K562 (cell line): Measurements from ENCODE around the gene LAT. TPM values are rescaled to one million over a fixed set of nuclear protein-coding genes. Genes with fewer than 3 reads are reported as not detected.
A peak's percentile ranks its signal among the peaks of the same experiment; 100 is the strongest.

Experiments
- ASH1L ChIP-seq: fragments of 450-650 bp; IDR thresholded peaks from 2 replicates; pipeline ENCODE4 v1.6.1; 2018; ENCODE audit warnings: borderline replicate concordance, mild to moderate bottlenecking, low read depth; ENCODE audit not compliant: partially characterized antibody
- BMI1 ChIP-seq: fragments of 150-350 bp; IDR thresholded peaks from 2 replicates; pipeline ENCODE4 v1.6.1; 2014; ENCODE audit warnings: low read length
- CBFA2T2 ChIP-seq: fragments of 450-650 bp; conservative IDR thresholded peaks from 2 replicates; pipeline ENCODE4 v1.6.1; 2017; ENCODE audit warnings: mild to moderate bottlenecking
- CBFA2T3 ChIP-seq: fragments of 450-650 bp; IDR thresholded peaks from 2 replicates; pipeline ENCODE4 v1.6.1; 2017
- HDAC2 ChIP-seq: fragments of 450-650 bp; IDR thresholded peaks from 2 replicates; pipeline ENCODE4 v1.6.1; 2016; ENCODE audit warnings: mild to moderate bottlenecking
- MYNN ChIP-seq, 2 experiments: sonication (generic); formaldehyde crosslinking in 1 of 2; IDR thresholded peaks; 2 replicates each; pipeline versions ENCODE4 v1.5.0 to v1.6.1; 2016 to 2020; ENCODE audit warnings: antibody characterized with exemption in 1 of 2, missing genetic modification reagents in 1 of 2
- POU5F1 ChIP-seq: fragments of 150-350 bp; IDR thresholded peaks from 2 replicates; pipeline ENCODE4 v1.6.1; 2014; ENCODE audit warnings: borderline replicate concordance, low read length, low read depth, mild to moderate bottlenecking; ENCODE audit not compliant: partially characterized antibody
- RBFOX2 ChIP-seq: fragments of 200-400 bp; formaldehyde crosslinking; IDR thresholded peaks from 2 replicates; pipeline ENCODE4 v1.6.1; 2017; ENCODE audit warnings: low read depth, mild to moderate bottlenecking, low read length, moderate library complexity
- SMAD4 ChIP-seq: fragments of 250-450 bp; sonication (Bioruptor Pico); conservative IDR thresholded peaks from 2 replicates; pipeline ENCODE4 v1.8.0; 2021; ENCODE audit warnings: inconsistent platforms, mild to moderate bottlenecking, moderate library complexity
- ZBTB7A ChIP-seq: IDR thresholded peaks from 2 replicates; pipeline ENCODE4 v1.6.1; 2011; ENCODE audit warnings: low read depth, mild to moderate bottlenecking, low read length, moderate library complexity, borderline replicate concordance; ENCODE audit not compliant: control insufficient read depth
- ZC3H4 ChIP-seq: sonication (generic); formaldehyde crosslinking; IDR thresholded peaks from 2 replicates; pipeline ENCODE4 v1.9.0; 2021; ENCODE audit warnings: missing genetic modification reagents, borderline replicate concordance
- ZNF431 ChIP-seq: sonication (generic); formaldehyde crosslinking; IDR thresholded peaks from 2 replicates; pipeline ENCODE4 v1.8.0; 2022; ENCODE audit warnings: mild to moderate bottlenecking, missing genetic modification reagents
- ZNF584 ChIP-seq: fragments of 200-800 bp; sonication (Bioruptor generic); IDR thresholded peaks from 2 replicates; pipeline ENCODE4 v1.6.1; 2016; ENCODE audit warnings: low read depth, mild to moderate bottlenecking, missing genetic modification characterization, missing compliant biosample characterization
- ZNF766 ChIP-seq: fragments of 200-800 bp; sonication (Bioruptor generic); conservative IDR thresholded peaks from 2 replicates; pipeline ENCODE4 v1.6.1; 2016; ENCODE audit warnings: missing genetic modification characterization, missing compliant biosample characterization
- polyA plus RNA-seq, 8 experiments: library from polyadenylated mRNA; depleted of rRNA in 4 of 8; stranded (reverse) in 5 of 8; unstranded in 3 of 8; fragments of >200 nt; fragmentation: Nextera tagmentation in 2 of 8; fragmentation: Illumina TruSeq in 1 of 8; extraction: Ambion mirVana in 2 of 8; extraction: Trizol in 1 of 8; gene quantifications; 2 replicates each; pipeline versions ENCODE4 v1.2.1 to v1.2.3, GENCODE V29; 2011 to 2014; ENCODE audit warnings: inconsistent platforms in 1 of 8, missing spikeins in 1 of 8
- total RNA-seq, 7 experiments: library from RNA; depleted of rRNA in 6 of 7; stranded (reverse); fragments of >200 nt in 6 of 7; fragmentation: Illumina TruSeq in 2 of 7; extraction: Trizol in 2 of 7; gene quantifications; 2 replicates each; pipeline versions ENCODE4 v1.2.1 to v1.2.3, GENCODE V29; 2011 to 2021; ENCODE audit warnings: low replicate concordance in 1 of 7
- TF ChIP-seq, protein P1 (sequence below): fragments of 250-450 bp; sonication (Bioruptor Pico); IDR thresholded peaks from 2 replicates; pipeline ENCODE4 v1.8.0; 2021; ENCODE audit warnings: moderate library complexity, mild to moderate bottlenecking, inconsistent platforms
- TF ChIP-seq, protein P2 (sequence below): fragments of 250-450 bp; sonication (Bioruptor Pico); IDR thresholded peaks from 2 replicates; pipeline ENCODE4 v1.8.0; 2021; ENCODE audit warnings: borderline replicate concordance, mild to moderate bottlenecking, moderate library complexity; ENCODE audit not compliant: poor library complexity, severe bottlenecking
- TF ChIP-seq, protein P3 (sequence below): fragments of 450-650 bp; formaldehyde crosslinking; IDR thresholded peaks from 2 replicates; pipeline ENCODE4 v1.4.0; 2020; ENCODE audit warnings: mild to moderate bottlenecking, moderate library complexity
- TF ChIP-seq, protein P4 (sequence below), 2 experiments: IDR thresholded peaks; 2 replicates each; pipeline ENCODE4 v1.6.1; 2011; ENCODE audit warnings: borderline replicate concordance in 1 of 2, control low read depth in 1 of 2, low read depth in 1 of 2, low read length in 1 of 2, mild to moderate bottlenecking in 1 of 2, mixed read lengths in 1 of 2, moderate library complexity in 1 of 2; ENCODE audit not compliant: insufficient read depth in 1 of 2, insufficient read length in 1 of 2, poor library complexity in 1 of 2, severe bottlenecking in 1 of 2; ENCODE audit errors: extremely low read depth in 1 of 2
- TF ChIP-seq, protein P5 (sequence below), 2 experiments: fragments of 450-650 bp; IDR thresholded peaks; 2 replicates each; pipeline ENCODE4 v1.6.1; 2018; ENCODE audit warnings: mild to moderate bottlenecking in 2 of 2, low read depth in 1 of 2; ENCODE audit not compliant: partially characterized antibody in 2 of 2

Gene LAT
- total and polyA plus RNA-seq, 9 of the 15 experiments (the other 6 are each of a cell fraction or from before 2014, with no cell fraction given): 0.40 to 4.2 (median 1.3) TPM

DNA sequence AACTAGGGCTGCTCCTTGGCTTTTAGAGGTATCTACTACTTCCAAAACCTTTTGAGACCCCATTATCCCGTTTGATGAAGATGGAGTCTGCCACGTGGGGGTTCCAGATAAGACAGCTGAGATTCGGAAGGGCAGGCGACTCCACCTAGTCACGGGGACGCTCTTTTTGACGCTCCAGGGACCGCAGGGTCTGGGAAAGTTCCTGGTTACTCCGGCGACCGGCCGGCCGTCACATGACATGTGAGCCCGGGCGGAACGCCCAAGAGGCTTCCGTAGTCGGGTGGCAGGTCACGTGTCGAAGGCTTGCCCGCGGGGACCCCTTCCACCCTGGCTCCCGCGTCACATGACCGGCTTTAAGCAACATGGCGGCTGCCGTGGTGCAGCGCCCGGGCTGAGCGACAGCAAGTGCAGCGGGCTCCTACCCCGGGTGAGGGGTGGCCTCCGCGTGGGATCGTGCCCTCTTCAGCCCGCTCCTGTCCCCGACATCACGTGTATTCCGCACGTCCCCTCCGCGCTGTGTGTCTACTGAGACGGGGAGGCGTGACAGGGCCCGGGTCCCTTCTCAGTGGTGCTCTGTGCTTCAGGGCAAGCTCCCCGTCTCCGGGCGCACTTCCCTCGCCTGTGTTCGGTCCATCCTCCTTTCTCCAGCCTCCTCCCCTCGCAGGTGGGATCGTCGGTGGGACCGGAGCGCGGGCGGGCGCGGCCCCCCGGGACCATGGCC lies 10.3 kb upstream of the LAT start, which contains the start of gene SPNS1 (continued):
- no peak for TF ChIP-seq ZNF584 (CRISPR knock-in tag)
- TF ChIP-seq ZC3H4 (CRISPR knock-in tag): no peak
- TF ChIP-seq, protein P1, sequence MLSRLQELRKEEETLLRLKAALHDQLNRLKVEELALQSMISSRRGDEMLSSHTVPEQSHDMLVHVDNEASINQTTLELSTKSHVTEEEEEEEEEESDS (CRISPR knock-in tag): no peak
- peak; percentile 88 for TF ChIP-seq RBFOX2
- peak; percentile 97 for TF ChIP-seq CBFA2T2
- peak; percentile 87 for TF ChIP-seq ASH1L
- peak; percentile 83 for TF ChIP-seq SMAD4 (CRISPR knock-in tag)
- TF ChIP-seq HDAC2: peak; percentile 93
- TF ChIP-seq, protein P2, sequence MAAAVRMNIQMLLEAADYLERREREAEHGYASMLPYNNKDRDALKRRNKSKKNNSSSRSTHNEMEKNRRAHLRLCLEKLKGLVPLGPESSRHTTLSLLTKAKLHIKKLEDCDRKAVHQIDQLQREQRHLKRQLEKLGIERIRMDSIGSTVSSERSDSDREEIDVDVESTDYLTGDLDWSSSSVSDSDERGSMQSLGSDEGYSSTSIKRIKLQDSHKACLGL (CRISPR knock-in tag): peak; percentile 19
- TF ChIP-seq BMI1: peak; percentile 50; the same call in 1 of the 2 replicates
- TF ChIP-seq ZNF431 (CRISPR knock-in tag): 0 out of 2 replicates have a peak, but pooled peaks have one; percentile 31
- TF ChIP-seq, protein P3, sequence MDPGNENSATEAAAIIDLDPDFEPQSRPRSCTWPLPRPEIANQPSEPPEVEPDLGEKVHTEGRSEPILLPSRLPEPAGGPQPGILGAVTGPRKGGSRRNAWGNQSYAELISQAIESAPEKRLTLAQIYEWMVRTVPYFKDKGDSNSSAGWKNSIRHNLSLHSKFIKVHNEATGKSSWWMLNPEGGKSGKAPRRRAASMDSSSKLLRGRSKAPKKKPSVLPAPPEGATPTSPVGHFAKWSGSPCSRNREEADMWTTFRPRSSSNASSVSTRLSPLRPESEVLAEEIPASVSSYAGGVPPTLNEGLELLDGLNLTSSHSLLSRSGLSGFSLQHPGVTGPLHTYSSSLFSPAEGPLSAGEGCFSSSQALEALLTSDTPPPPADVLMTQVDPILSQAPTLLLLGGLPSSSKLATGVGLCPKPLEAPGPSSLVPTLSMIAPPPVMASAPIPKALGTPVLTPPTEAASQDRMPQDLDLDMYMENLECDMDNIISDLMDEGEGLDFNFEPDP (CRISPR knock-in tag): no peak
- 0 out of 2 replicates have a peak, but pooled peaks have one; percentile 30 for TF ChIP-seq ZNF766 (CRISPR knock-in tag)
- TF ChIP-seq, protein P4, sequence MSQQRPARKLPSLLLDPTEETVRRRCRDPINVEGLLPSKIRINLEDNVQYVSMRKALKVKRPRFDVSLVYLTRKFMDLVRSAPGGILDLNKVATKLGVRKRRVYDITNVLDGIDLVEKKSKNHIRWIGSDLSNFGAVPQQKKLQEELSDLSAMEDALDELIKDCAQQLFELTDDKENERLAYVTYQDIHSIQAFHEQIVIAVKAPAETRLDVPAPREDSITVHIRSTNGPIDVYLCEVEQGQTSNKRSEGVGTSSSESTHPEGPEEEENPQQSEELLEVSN (IDR thresholded peaks at IDR 0.05; ENCODE audit: borderline replicate concordance in 1 of 2, extremely low read depth in 1 of 2, insufficient read depth in 1 of 2, insufficient read length in 1 of 2, low read depth in 1 of 2, low read length in 1 of 2, poor library complexity in 1 of 2, severe bottlenecking in 1 of 2): peak; percentile 79 to 82
- TF ChIP-seq, protein P5, sequence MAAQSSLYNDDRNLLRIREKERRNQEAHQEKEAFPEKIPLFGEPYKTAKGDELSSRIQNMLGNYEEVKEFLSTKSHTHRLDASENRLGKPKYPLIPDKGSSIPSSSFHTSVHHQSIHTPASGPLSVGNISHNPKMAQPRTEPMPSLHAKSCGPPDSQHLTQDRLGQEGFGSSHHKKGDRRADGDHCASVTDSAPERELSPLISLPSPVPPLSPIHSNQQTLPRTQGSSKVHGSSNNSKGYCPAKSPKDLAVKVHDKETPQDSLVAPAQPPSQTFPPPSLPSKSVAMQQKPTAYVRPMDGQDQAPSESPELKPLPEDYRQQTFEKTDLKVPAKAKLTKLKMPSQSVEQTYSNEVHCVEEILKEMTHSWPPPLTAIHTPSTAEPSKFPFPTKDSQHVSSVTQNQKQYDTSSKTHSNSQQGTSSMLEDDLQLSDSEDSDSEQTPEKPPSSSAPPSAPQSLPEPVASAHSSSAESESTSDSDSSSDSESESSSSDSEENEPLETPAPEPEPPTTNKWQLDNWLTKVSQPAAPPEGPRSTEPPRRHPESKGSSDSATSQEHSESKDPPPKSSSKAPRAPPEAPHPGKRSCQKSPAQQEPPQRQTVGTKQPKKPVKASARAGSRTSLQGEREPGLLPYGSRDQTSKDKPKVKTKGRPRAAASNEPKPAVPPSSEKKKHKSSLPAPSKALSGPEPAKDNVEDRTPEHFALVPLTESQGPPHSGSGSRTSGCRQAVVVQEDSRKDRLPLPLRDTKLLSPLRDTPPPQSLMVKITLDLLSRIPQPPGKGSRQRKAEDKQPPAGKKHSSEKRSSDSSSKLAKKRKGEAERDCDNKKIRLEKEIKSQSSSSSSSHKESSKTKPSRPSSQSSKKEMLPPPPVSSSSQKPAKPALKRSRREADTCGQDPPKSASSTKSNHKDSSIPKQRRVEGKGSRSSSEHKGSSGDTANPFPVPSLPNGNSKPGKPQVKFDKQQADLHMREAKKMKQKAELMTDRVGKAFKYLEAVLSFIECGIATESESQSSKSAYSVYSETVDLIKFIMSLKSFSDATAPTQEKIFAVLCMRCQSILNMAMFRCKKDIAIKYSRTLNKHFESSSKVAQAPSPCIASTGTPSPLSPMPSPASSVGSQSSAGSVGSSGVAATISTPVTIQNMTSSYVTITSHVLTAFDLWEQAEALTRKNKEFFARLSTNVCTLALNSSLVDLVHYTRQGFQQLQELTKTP (IDR thresholded peaks at IDR 0.05; ENCODE audit: low read depth in 1 of 2, partially characterized antibody in 2 of 2): peak; percentile 15 to 86
- peak; percentile 46 for TF ChIP-seq CBFA2T3
- peak; percentile 79; the same call in 1 of the 2 replicates for TF ChIP-seq MYNN (IDR thresholded peaks at IDR 0.05)
- no peak for TF ChIP-seq MYNN (CRISPR knock-in tag; IDR thresholded peaks at IDR 0.05)
- TF ChIP-seq ZBTB7A: peak; percentile 80; the same call in 1 of the 2 replicates
- peak; percentile 96 for TF ChIP-seq POU5F1
